ENCODE measurements around the gene RFX5.

RFX5 gene

GRCh38 chr1:151324390-151324930 lies 22.6 kb downstream of the RFX5 start:
- no peak for TF ChIP-seq SIN3A (IDR thresholded peaks at IDR 0.05; ENCODE audit: borderline replicate concordance, insufficient read depth, low read length)
- no peak for TF ChIP-seq REST (IDR thresholded peaks at IDR 0.05; ENCODE audit: insufficient read depth in 1 of 2, low read depth in 2 of 2, low read length in 2 of 2)

GRCh38 chr1:151318975-151319374 lies 28.1 kb downstream of the RFX5 start:
- TF ChIP-seq REST (IDR thresholded peaks at IDR 0.05; ENCODE audit: insufficient read depth in 1 of 2, low read depth in 2 of 2, low read length in 2 of 2) (no peak), TAF1 (IDR thresholded peaks at IDR 0.05; ENCODE audit: borderline replicate concordance, insufficient read depth, low read length) (no peak), SIN3A (IDR thresholded peaks at IDR 0.05; ENCODE audit: borderline replicate concordance, insufficient read depth, low read length) (no peak), POLR2AphosphoS5 (IDR thresholded peaks at IDR 0.05; ENCODE audit: low read depth, low read length) (no peak), FOXP2 (optimal IDR thresholded peaks at IDR 0.05; ENCODE audit: borderline replicate concordance, extremely low read depth, extremely low read length, insufficient read depth) (no peak)

- TF ChIP-seq FOXP2 (optimal IDR thresholded peaks at IDR 0.05; ENCODE audit: borderline replicate concordance, extremely low read depth, extremely low read length, insufficient read depth) (no peak), POLR2AphosphoS5 (IDR thresholded peaks at IDR 0.05; ENCODE audit: low read depth, low read length) (no peak), TAF1 (IDR thresholded peaks at IDR 0.05; ENCODE audit: borderline replicate concordance, insufficient read depth, low read length) (no peak), REST (IDR thresholded peaks at IDR 0.05; ENCODE audit: insufficient read depth in 1 of 2, low read depth in 2 of 2, low read length in 2 of 2) (no peak), SIN3A (IDR thresholded peaks at IDR 0.05; ENCODE audit: borderline replicate concordance, insufficient read depth, low read length) (no peak)
Observed at GRCh38 chr1:151315565-151316235, 31.4 kb downstream of the RFX5 start.

- no peak for TF ChIP-seq REST (IDR thresholded peaks at IDR 0.05; ENCODE audit: insufficient read depth in 1 of 2, low read depth in 2 of 2, low read length in 2 of 2)
- TF ChIP-seq SIN3A (IDR thresholded peaks at IDR 0.05; ENCODE audit: borderline replicate concordance, insufficient read depth, low read length), result no peak
- no peak for TF ChIP-seq FOXP2 (optimal IDR thresholded peaks at IDR 0.05; ENCODE audit: borderline replicate concordance, extremely low read depth, extremely low read length, insufficient read depth)
- no peak for TF ChIP-seq TAF1 (IDR thresholded peaks at IDR 0.05; ENCODE audit: borderline replicate concordance, insufficient read depth, low read length)
- no peak for TF ChIP-seq POLR2AphosphoS5 (IDR thresholded peaks at IDR 0.05; ENCODE audit: low read depth, low read length)
Observed at GRCh38 chr1:151314137-151314875, 32.7 kb downstream of the RFX5 start.

Data from PFSK-1 (cell line).